Sigmoid colon (tissue), 4 donors: ENCODE data around the gene TSPO2.

Experiments used
- POLR2A ChIP-seq, 2 donors: fragments of 450-650 bp; IDR thresholded peaks; one replicate each; pipeline ENCODE4 v1.6.1; 2016; ENCODE audit warnings: antibody characterized with exemption in 2 of 2, mild to moderate bottlenecking in 2 of 2, moderate library complexity in 2 of 2
- POLR2AphosphoS5 ChIP-seq, 4 donors: sonication (generic); formaldehyde crosslinking; IDR thresholded peaks; one replicate each; pipeline ENCODE4 v1.6.1; 2017; ENCODE audit warnings: antibody characterized with exemption in 4 of 4

DNA sequence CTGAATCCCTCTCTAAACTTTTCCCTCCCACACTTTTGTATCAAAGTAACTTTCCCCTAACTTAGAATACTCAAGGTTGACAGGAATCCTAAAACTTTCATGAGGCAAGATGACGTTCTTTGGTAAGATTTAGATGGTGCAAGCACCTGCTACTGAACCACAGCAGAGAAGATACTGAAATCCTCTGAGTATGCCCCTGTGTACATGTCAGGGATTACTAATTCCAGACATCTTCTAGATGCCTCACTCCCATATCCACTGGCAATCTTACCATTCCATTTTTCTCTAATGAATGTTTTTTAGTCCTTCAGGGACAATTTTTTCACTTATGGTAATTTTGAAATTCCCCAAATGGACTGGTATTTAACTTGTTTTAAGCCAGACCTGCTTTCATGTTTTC is 19.8 kb downstream of the TSPO2 start:
- TF ChIP-seq POLR2A (IDR thresholded peaks at IDR 0.05) (no peak), POLR2AphosphoS5 (IDR thresholded peaks at IDR 0.05) (no peak)
